ENCODE data around the gene FBLN1.

- TF ChIP-seq, protein P1, sequence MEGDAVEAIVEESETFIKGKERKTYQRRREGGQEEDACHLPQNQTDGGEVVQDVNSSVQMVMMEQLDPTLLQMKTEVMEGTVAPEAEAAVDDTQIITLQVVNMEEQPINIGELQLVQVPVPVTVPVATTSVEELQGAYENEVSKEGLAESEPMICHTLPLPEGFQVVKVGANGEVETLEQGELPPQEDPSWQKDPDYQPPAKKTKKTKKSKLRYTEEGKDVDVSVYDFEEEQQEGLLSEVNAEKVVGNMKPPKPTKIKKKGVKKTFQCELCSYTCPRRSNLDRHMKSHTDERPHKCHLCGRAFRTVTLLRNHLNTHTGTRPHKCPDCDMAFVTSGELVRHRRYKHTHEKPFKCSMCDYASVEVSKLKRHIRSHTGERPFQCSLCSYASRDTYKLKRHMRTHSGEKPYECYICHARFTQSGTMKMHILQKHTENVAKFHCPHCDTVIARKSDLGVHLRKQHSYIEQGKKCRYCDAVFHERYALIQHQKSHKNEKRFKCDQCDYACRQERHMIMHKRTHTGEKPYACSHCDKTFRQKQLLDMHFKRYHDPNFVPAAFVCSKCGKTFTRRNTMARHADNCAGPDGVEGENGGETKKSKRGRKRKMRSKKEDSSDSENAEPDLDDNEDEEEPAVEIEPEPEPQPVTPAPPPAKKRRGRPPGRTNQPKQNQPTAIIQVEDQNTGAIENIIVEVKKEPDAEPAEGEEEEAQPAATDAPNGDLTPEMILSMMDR (conservative IDR thresholded peaks at IDR 0.05 in 1 of 2, IDR thresholded peaks at IDR 0.05 in 1 of 2; ENCODE audit: extremely low read depth in 1 of 2, insufficient read depth in 1 of 2, low read depth in 1 of 2, low read length in 2 of 2), result no peak
- TF ChIP-seq EZH2 (IDR thresholded peaks at IDR 0.05; ENCODE audit: borderline replicate concordance, low read length), result no peak
These were observed 2.9 kb upstream of the FBLN1 start for GRCh38 chr22:45499746-45500145.
